NB4 (cell line): ENCODE data around the gene HVCN1.
A peak's percentile ranks its signal among the peaks of the same experiment; 100 is the strongest.

ENCODE experiments used
- MYC ChIP-seq: IDR thresholded peaks from 2 replicates; pipeline ENCODE4 v1.6.1; 2011; ENCODE audit warnings: low read depth, low read length
- POLR2A ChIP-seq: IDR thresholded peaks from 2 replicates; pipeline ENCODE4 v1.6.1; 2011; ENCODE audit warnings: mild to moderate bottlenecking; ENCODE audit not compliant: insufficient read length; ENCODE audit errors: extremely low read depth
- TF ChIP-seq, protein P1 (sequence below): IDR thresholded peaks from one replicate; pipeline ENCODE4 v1.5.1; 2012; ENCODE audit warnings: low read depth, low read length
- TF ChIP-seq, protein P2 (sequence below): IDR thresholded peaks from 2 replicates; pipeline ENCODE4 v1.6.1; 2011; ENCODE audit warnings: low read depth, low read length

DNA sequence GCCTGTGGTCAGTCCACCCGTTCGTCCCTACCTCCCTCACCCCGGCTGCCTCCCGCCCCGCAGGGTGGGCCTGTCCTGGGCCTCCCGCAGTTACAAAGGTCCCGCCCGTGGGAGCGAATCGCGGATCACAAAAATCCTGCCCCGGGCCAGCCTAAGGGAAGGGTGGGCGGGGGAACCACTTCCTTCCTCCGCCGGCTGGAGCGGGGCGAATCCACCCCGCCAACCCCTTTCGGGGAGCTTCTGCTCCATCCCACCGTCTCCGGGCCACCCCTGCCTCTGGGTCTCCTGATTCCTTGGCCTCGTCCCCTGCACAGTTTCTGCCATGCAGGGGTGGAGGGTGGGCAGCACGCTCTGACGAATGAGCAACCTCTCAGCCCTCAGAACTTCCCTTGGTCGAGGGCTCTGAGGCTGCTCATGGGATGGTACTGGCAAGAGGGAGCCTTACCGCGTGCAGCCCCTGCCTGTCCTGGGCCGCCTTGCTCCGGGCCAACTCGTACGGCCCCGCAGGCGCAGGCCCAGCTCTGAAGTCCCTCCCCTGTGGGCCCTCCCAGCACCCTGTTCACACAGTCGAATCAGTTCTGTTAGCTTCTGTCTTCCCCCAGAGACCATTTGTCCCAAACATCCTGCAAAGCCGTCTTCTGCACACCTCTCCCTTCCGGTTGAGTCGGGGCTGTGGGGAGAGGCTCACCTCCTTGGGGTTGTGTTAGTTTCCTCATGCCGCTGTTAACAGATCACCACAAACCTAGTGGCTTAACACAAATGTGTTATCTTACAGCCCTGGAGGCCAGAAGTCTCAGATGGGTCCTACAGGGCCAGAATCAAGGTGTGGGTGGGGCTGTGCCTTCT is 589 bp upstream of the HVCN1 start:
- TF ChIP-seq, protein P1, sequence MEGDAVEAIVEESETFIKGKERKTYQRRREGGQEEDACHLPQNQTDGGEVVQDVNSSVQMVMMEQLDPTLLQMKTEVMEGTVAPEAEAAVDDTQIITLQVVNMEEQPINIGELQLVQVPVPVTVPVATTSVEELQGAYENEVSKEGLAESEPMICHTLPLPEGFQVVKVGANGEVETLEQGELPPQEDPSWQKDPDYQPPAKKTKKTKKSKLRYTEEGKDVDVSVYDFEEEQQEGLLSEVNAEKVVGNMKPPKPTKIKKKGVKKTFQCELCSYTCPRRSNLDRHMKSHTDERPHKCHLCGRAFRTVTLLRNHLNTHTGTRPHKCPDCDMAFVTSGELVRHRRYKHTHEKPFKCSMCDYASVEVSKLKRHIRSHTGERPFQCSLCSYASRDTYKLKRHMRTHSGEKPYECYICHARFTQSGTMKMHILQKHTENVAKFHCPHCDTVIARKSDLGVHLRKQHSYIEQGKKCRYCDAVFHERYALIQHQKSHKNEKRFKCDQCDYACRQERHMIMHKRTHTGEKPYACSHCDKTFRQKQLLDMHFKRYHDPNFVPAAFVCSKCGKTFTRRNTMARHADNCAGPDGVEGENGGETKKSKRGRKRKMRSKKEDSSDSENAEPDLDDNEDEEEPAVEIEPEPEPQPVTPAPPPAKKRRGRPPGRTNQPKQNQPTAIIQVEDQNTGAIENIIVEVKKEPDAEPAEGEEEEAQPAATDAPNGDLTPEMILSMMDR: no peak
- TF ChIP-seq POLR2A: peak; percentile 64
- peak; percentile 57 for TF ChIP-seq MYC
- TF ChIP-seq, protein P2, sequence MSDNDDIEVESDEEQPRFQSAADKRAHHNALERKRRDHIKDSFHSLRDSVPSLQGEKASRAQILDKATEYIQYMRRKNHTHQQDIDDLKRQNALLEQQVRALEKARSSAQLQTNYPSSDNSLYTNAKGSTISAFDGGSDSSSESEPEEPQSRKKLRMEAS: peak; percentile 81
